Endometrium (tissue), 2 donors: ENCODE measurements around the gene MFAP2.

Source experiments
- FAIRE-seq: peaks from 2 replicates; lab custom pipeline; 2012; peaks lifted over from hg19 to GRCh38; lab: Jason Lieb, UNC
- donor health status: control.
- donor health status: control.

MFAP2 gene

GRCh38 chr1:17007121-17007520, 26.7 kb upstream of the MFAP2 start:
- no peak for FAIRE-seq

GRCh38 chr1:17005365-17005740, 24.9 kb upstream of the MFAP2 start:
- FAIRE-seq, result no peak

- no peak for FAIRE-seq
Measured at GRCh38 chr1:17004466-17005364, 24.3 kb upstream of the MFAP2 start.

GRCh38 chr1:17002524-17002902, 22.1 kb upstream of the MFAP2 start:
- no peak for FAIRE-seq

- FAIRE-seq, result no peak
Measured at GRCh38 chr1:17001760-17002523, 21.5 kb upstream of the MFAP2 start.

- FAIRE-seq, result no peak
Measured at GRCh38 chr1:16999863-17000262, 19.4 kb upstream of the MFAP2 start.

GRCh38 chr1:16998589-16998988, 18.2 kb upstream of the MFAP2 start:
- no peak for FAIRE-seq

GRCh38 chr1:16996845-16997244, 16.4 kb upstream of the MFAP2 start:
- FAIRE-seq, result no peak

GRCh38 chr1:16993521-16994038, 13.2 kb upstream of the MFAP2 start:
- no peak for FAIRE-seq

GRCh38 chr1:16992675-16993074, 12.3 kb upstream of the MFAP2 start:
- FAIRE-seq, result no peak

GRCh38 chr1:16992102-16992501, 11.7 kb upstream of the MFAP2 start:
- FAIRE-seq, result no peak

- no peak for FAIRE-seq
Measured at GRCh38 chr1:16991571-16991970, 11.2 kb upstream of the MFAP2 start.

GRCh38 chr1:16989676-16990391, 9.4 kb upstream of the MFAP2 start:
- no peak for FAIRE-seq

- FAIRE-seq, result no peak
Measured at GRCh38 chr1:16988210-16988609, 7.8 kb upstream of the MFAP2 start.

- no peak for FAIRE-seq
Measured at GRCh38 chr1:16986962-16987361, 6.5 kb upstream of the MFAP2 start.

GRCh38 chr1:16986560-16986959, 6.1 kb upstream of the MFAP2 start:
- no peak for FAIRE-seq

GRCh38 chr1:16986113-16986512, 5.7 kb upstream of the MFAP2 start:
- no peak for FAIRE-seq

- FAIRE-seq, result no peak
Measured at GRCh38 chr1:16984717-16985116, 4.3 kb upstream of the MFAP2 start.

GRCh38 chr1:16983649-16984048, 3.2 kb upstream of the MFAP2 start:
- no peak for FAIRE-seq

GRCh38 chr1:16982902-16983301, 2.5 kb upstream of the MFAP2 start:
- no peak for FAIRE-seq

- FAIRE-seq, result no peak
Measured at GRCh38 chr1:16981269-16981849, 939 bp upstream of the MFAP2 start.
